ENCODE results near the gene FMO4.
"Not testable (repeated sequence)": the region's sequence is repeated elsewhere in the genome, so short reads cannot be mapped to it uniquely, and the experiment has no call there.

Gene FMO4

GRCh38 chr1:171296897-171297296 lies 17.1 kb upstream of the FMO4 start:
- in situ Hi-C loops (cut with HindIII; ENCODE audit: low pct_unique_long_range_greater_than_20kb, low sequenced_read_pairs) = no loop called here
- no peak for DNase-seq (ENCODE audit: low read depth in 1 of 2, low spot score in 1 of 2)
- TF ChIP-seq JUND (IDR thresholded peaks at IDR 0.05; ENCODE audit: low read depth) = no peak

- DNase-seq (ENCODE audit: low read depth in 1 of 2, low spot score in 1 of 2) = no peak
- in situ Hi-C loops (cut with HindIII; ENCODE audit: low pct_unique_long_range_greater_than_20kb, low sequenced_read_pairs) = no loop called here
- no peak for TF ChIP-seq JUND (IDR thresholded peaks at IDR 0.05; ENCODE audit: low read depth)
Measured at GRCh38 chr1:171298696-171299095, 15.3 kb upstream of the FMO4 start.

DNA sequence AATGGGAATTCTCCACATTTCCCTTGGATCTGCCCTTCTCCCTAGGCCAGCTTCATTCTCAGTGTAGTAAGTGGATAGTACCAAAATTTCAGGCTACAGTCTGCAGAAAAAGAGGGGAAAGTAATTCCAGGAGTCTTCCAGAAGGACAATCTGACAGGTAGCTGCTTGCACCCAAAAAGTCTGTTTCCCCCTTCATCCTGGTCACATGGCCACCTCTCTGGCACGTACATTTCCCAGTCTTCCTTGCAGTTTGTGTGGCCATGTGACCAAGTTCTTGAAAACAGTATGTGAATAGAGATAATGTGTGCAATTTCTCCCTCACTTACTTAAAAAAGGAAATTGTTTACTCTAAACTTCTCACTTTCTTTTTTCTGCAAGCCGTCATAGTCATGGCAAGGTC lies 14.6 kb upstream of the FMO4 start:
- no peak for DNase-seq (ENCODE audit: low read depth in 1 of 2, low spot score in 1 of 2)
- no peak for TF ChIP-seq JUND (IDR thresholded peaks at IDR 0.05; ENCODE audit: low read depth)
- in situ Hi-C loops (cut with HindIII; ENCODE audit: low pct_unique_long_range_greater_than_20kb, low sequenced_read_pairs) = no loop called here

- no peak for TF ChIP-seq JUND (IDR thresholded peaks at IDR 0.05; ENCODE audit: low read depth)
- DNase-seq (ENCODE audit: low read depth in 1 of 2, low spot score in 1 of 2) = no peak
- in situ Hi-C loops (cut with HindIII; ENCODE audit: low pct_unique_long_range_greater_than_20kb, low sequenced_read_pairs) = no loop called here
Measured at GRCh38 chr1:171300401-171300800, 13.6 kb upstream of the FMO4 start.

DNA sequence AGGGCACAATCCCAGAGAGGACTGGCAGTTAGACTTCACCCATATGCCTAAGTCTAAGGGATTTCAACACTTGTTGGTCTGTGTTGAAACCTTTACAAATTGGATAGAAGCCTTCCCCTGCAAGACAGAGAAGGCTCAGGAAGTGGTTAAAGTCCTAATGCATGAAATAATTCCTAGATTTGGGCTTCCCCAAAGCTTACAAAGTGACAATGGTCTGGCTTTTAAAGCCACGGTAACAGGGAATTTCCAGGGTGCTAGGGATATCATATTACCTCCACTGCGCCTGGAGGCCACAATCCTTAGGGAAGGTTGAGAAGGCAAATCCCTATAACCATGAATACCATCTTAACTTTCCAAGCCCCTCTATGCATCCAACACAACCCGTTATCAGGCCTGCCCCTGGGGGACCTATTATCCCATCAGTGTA lies 3.3 kb upstream of the FMO4 start:
- TF ChIP-seq JUND (IDR thresholded peaks at IDR 0.05; ENCODE audit: low read depth) = no peak
- DNase-seq (ENCODE audit: low read depth in 1 of 2, low spot score in 1 of 2) = no peak
- in situ Hi-C loops (cut with HindIII; ENCODE audit: low pct_unique_long_range_greater_than_20kb, low sequenced_read_pairs) = no loop called here

GRCh38 chr1:171311771-171312558 lies 2.0 kb upstream of the FMO4 start:
- no peak for DNase-seq (ENCODE audit: low read depth in 1 of 2, low spot score in 1 of 2)
- in situ Hi-C loops (cut with HindIII; ENCODE audit: low pct_unique_long_range_greater_than_20kb, low sequenced_read_pairs) = no loop called here

DNA sequence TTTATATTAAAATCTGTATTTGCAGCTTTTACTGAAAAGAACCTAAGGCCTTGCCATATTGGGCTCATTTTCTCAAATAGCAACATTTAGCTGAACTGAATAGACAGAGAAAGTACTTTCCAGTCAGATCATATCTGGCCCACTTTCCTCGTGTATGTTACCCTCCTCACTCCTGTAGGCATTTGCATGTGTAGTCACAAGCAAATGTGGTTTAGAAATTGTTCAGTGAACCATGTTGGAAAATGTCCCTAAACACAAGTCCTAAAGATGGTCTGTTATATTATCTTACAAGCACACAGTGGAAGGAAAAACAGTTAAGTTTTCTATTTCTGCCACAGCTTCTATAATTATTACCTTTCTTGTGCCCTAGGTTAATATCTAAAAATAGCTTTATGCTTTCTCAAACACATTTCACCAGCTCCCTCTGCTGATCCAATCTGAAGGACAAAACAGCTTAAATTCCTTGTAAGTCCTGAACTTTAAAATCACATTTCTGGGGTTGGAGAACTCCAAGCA lies 606 bp upstream of the FMO4 start:
- no peak for DNase-seq (ENCODE audit: low read depth in 1 of 2, low spot score in 1 of 2)
- in situ Hi-C loops (cut with HindIII; ENCODE audit: low pct_unique_long_range_greater_than_20kb, low sequenced_read_pairs) = no loop called here
- TF ChIP-seq JUND (IDR thresholded peaks at IDR 0.05; ENCODE audit: low read depth) = no peak

More at GRCh38 chr1:171311771-171312558, 2.0 kb upstream of the FMO4 start:
- no peak for TF ChIP-seq JUND (IDR thresholded peaks at IDR 0.05; ENCODE audit: low read depth)

- no peak for TF ChIP-seq JUND (IDR thresholded peaks at IDR 0.05; ENCODE audit: low read depth)
- in situ Hi-C loops (cut with HindIII; ENCODE audit: low pct_unique_long_range_greater_than_20kb, low sequenced_read_pairs) = no loop called here
- no peak for DNase-seq (ENCODE audit: low read depth in 1 of 2, low spot score in 1 of 2)
Measured at GRCh38 chr1:171329251-171329650, 15.3 kb downstream of the FMO4 start.

DNA sequence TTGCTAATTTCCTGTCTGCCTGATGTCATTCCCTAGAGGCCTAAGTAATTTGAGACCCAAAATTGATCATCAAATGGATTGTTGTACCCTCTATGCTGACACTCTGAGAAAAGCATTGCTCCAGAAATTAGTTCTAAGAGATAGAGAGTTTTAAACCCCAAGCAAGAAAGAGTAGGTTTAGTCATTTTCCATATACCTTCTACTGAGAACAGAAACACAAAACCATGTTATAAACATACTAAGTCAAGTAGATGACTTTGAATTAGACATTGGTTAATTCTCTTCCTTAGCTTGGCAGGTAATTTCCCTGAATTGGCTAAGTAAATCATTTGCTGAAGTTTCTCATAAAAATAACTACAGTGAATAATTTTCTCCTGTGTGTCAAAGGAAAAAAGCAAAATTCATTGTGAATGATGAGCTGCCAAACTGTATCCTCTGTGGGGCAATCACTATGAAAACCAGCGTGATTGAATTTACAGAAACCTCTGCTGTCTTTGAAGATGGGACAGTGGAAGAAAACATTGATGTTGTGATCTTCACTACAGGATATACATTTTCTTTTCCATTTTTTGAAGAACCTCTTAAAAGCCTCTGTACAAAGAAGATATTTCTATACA lies 20.1 kb downstream of the FMO4 start:
- DNase-seq (ENCODE audit: low read depth in 1 of 2, low spot score in 1 of 2) = no peak
- no peak for TF ChIP-seq JUND (IDR thresholded peaks at IDR 0.05; ENCODE audit: low read depth)
- in situ Hi-C loops (cut with HindIII; ENCODE audit: low pct_unique_long_range_greater_than_20kb, low sequenced_read_pairs) = no loop called here

GRCh38 chr1:171335964-171336363 lies 22.0 kb downstream of the FMO4 start:
- TF ChIP-seq JUND (IDR thresholded peaks at IDR 0.05; ENCODE audit: low read depth) = no peak
- no peak for DNase-seq (ENCODE audit: low read depth in 1 of 2, low spot score in 1 of 2)
- in situ Hi-C loops (cut with HindIII; ENCODE audit: low pct_unique_long_range_greater_than_20kb, low sequenced_read_pairs) = no loop called here

- peak in 1 of 2 experiments; percentile 6 for DNase-seq (ENCODE audit: low read depth in 1 of 2, low spot score in 1 of 2)
Measured at GRCh38 chr1:171339345-171339744, 25.4 kb downstream of the FMO4 start.

GRCh38 chr1:171343727-171344472 lies 29.9 kb downstream of the FMO4 start:
- DNase-seq (ENCODE audit: low read depth in 1 of 2, low spot score in 1 of 2) = peak in 1 of 2 experiments; percentile 32
- no peak for TF ChIP-seq JUND (IDR thresholded peaks at IDR 0.05; ENCODE audit: low read depth)
- in situ Hi-C loops (cut with HindIII; ENCODE audit: low pct_unique_long_range_greater_than_20kb, low sequenced_read_pairs) = no loop called here

More at GRCh38 chr1:171339345-171339744, 25.4 kb downstream of the FMO4 start:
- in situ Hi-C loops (cut with HindIII; ENCODE audit: low pct_unique_long_range_greater_than_20kb, low sequenced_read_pairs) = not testable (repeated sequence)

GRCh38 chr1:171344473-171344820 lies 30.5 kb downstream of the FMO4 start:
- in situ Hi-C loops (cut with HindIII; ENCODE audit: low pct_unique_long_range_greater_than_20kb, low sequenced_read_pairs) = no loop called here
- no peak for DNase-seq (ENCODE audit: low read depth in 1 of 2, low spot score in 1 of 2)
- no peak for TF ChIP-seq JUND (IDR thresholded peaks at IDR 0.05; ENCODE audit: low read depth)
